Uterus (tissue), 2 donors: Measurements from ENCODE around the gene PIP5K1C.

ENCODE experiments used
- POLR2A ChIP-seq, 2 donors: fragments of 450-650 bp; IDR thresholded peaks; one replicate each; pipeline ENCODE4 v1.6.1; 2016; ENCODE audit warnings: antibody characterized with exemption in 2 of 2, mild to moderate bottlenecking in 1 of 2, moderate library complexity in 1 of 2
- TF ChIP-seq, protein P1 (sequence below), 4 experiments: fragments of 200-600 bp in 2 of 4; fragments of 450-650 bp in 2 of 4; sonication (generic) in 2 of 4; IDR thresholded peaks; one replicate each; pipeline ENCODE4 v1.5.1; 2016 to 2019; ENCODE audit warnings: antibody characterized with exemption in 4 of 4, mild to moderate bottlenecking in 2 of 4, moderate library complexity in 1 of 4

DNA sequence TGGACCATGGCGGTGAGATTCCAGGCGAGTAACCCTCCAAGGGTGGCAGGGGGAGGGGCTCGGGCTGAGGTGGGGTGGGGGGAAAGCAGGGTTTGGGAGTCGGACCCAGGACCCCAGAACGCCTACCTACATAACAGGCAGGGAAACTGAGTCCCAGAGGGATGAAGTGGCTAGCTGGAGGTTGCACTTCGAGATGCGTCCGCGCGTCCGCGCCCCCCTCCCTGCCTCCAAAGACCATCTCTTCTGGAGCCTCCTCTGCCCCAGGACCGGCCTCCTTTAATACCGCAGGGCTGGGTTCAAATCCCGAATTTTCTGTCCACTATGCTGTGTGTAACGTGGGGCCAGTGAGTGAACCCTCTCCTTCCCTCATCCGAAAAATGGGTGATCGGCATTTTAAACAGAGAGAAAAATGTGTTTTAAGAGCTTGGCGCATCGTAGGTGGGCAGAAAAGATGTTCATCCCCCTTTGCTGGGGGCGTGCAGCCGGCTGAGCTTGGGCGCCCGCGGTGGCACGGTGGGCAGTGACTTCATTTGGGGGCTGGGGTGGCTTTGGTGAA, 21.7 kb upstream of the PIP5K1C start:
- TF ChIP-seq, protein P1, sequence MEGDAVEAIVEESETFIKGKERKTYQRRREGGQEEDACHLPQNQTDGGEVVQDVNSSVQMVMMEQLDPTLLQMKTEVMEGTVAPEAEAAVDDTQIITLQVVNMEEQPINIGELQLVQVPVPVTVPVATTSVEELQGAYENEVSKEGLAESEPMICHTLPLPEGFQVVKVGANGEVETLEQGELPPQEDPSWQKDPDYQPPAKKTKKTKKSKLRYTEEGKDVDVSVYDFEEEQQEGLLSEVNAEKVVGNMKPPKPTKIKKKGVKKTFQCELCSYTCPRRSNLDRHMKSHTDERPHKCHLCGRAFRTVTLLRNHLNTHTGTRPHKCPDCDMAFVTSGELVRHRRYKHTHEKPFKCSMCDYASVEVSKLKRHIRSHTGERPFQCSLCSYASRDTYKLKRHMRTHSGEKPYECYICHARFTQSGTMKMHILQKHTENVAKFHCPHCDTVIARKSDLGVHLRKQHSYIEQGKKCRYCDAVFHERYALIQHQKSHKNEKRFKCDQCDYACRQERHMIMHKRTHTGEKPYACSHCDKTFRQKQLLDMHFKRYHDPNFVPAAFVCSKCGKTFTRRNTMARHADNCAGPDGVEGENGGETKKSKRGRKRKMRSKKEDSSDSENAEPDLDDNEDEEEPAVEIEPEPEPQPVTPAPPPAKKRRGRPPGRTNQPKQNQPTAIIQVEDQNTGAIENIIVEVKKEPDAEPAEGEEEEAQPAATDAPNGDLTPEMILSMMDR (IDR thresholded peaks at IDR 0.05) = no peak
- no peak for TF ChIP-seq POLR2A (IDR thresholded peaks at IDR 0.05)
